Measurements from ENCODE around the gene ZBTB4.

DNA sequence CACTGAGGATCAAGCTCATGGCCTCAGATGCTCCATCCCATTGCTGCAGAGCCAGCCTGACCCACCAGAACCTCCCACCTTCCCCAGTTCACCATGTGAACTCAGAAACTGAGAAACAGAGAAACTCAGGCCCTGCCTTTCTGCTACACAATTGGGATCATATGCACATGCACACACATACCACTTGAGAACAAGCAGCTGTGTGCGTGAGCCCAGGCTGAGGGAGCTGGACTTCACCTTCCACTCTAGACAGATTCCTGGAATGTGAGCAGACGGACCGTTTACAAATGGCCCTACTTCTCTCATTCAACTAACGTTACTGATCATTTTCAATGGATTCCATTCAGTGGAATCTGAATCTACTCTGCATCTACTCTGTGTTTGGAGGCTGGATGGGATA is 55.8 kb downstream of the ZBTB4 start:
- TF ChIP-seq, protein P1, sequence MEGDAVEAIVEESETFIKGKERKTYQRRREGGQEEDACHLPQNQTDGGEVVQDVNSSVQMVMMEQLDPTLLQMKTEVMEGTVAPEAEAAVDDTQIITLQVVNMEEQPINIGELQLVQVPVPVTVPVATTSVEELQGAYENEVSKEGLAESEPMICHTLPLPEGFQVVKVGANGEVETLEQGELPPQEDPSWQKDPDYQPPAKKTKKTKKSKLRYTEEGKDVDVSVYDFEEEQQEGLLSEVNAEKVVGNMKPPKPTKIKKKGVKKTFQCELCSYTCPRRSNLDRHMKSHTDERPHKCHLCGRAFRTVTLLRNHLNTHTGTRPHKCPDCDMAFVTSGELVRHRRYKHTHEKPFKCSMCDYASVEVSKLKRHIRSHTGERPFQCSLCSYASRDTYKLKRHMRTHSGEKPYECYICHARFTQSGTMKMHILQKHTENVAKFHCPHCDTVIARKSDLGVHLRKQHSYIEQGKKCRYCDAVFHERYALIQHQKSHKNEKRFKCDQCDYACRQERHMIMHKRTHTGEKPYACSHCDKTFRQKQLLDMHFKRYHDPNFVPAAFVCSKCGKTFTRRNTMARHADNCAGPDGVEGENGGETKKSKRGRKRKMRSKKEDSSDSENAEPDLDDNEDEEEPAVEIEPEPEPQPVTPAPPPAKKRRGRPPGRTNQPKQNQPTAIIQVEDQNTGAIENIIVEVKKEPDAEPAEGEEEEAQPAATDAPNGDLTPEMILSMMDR (conservative IDR thresholded peaks at IDR 0.05; ENCODE audit: low read depth, low read length), result no peak
- no peak for TF ChIP-seq EZH2 (IDR thresholded peaks at IDR 0.05; ENCODE audit: borderline replicate concordance, low read depth, low read length, poor library complexity, severe bottlenecking)

Data from A673 (cell line).